H9 (cell line): Measurements from ENCODE around the gene PHF21B. TPM values are rescaled to one million over a fixed set of nuclear protein-coding genes. Genes with fewer than 3 reads are reported as not detected.

Experiments
- DNase-seq: peaks from one replicate; pipeline ENCODE4 v3.0.0-alpha.2; 2017
- H2AFZ ChIP-seq: one replicate; pipeline ENCODE4 v1.6.1; 2013; ENCODE audit warnings: mild to moderate bottlenecking, low read length, control low read depth, moderate library complexity
- H2AK5ac ChIP-seq: 2 replicates; pipeline ENCODE4 v1.6.1; 2013; ENCODE audit warnings: low read length, control low read depth, mixed read lengths; ENCODE audit not compliant: insufficient read length
- H2BK120ac ChIP-seq: one replicate; pipeline ENCODE4 v1.6.1; 2013; ENCODE audit warnings: low read depth, mild to moderate bottlenecking, low read length, control low read depth, inconsistent platforms; ENCODE audit not compliant: poor library complexity, severe bottlenecking
- H2BK12ac ChIP-seq: 2 replicates; pipeline ENCODE4 v1.6.1; 2013; ENCODE audit warnings: low read length, control low read depth, mixed read lengths, low read depth; ENCODE audit not compliant: insufficient read length
- H2BK15ac ChIP-seq: 2 replicates; pipeline ENCODE4 v1.6.1; 2013; ENCODE audit warnings: low read depth, low read length, control low read depth
- H2BK20ac ChIP-seq: one replicate; pipeline ENCODE4 v1.6.1; 2013; ENCODE audit warnings: low read depth, mild to moderate bottlenecking, low read length, control low read depth, inconsistent platforms; ENCODE audit not compliant: poor library complexity, severe bottlenecking
- H2BK5ac ChIP-seq: 2 replicates; pipeline ENCODE4 v1.6.1; 2013; ENCODE audit warnings: low read length, control low read depth, mixed read lengths; ENCODE audit not compliant: insufficient read length
- H3K14ac ChIP-seq: 2 replicates; pipeline ENCODE4 v1.6.1; 2013; ENCODE audit warnings: low read length, control low read depth; ENCODE audit not compliant: insufficient read depth
- H3K18ac ChIP-seq: 2 replicates; pipeline ENCODE4 v1.6.1; 2013; ENCODE audit warnings: low read depth, mild to moderate bottlenecking, mixed read lengths, low read length, control low read depth; ENCODE audit not compliant: insufficient read length
- H3K23ac ChIP-seq: 2 replicates; pipeline ENCODE4 v1.6.1; 2013; ENCODE audit warnings: low read length, control low read depth, mixed read lengths, low read depth; ENCODE audit not compliant: insufficient read length
- H3K23me2 ChIP-seq: 2 replicates; pipeline ENCODE4 v1.6.1; 2013; ENCODE audit warnings: low read depth, mild to moderate bottlenecking, mixed read lengths, low read length, control low read depth; ENCODE audit not compliant: insufficient read length, poor library complexity, severe bottlenecking
- H3K27ac ChIP-seq: 2 replicates; pipeline ENCODE4 v1.5.1; 2013; ENCODE audit warnings: low read length, control low read depth, mixed read lengths, low read depth; ENCODE audit not compliant: insufficient read length
- H3K27me3 ChIP-seq: 2 replicates; pipeline ENCODE4 v1.6.1; 2013; ENCODE audit warnings: low read length, control low read depth, inconsistent platforms; ENCODE audit not compliant: insufficient read depth
- H3K4ac ChIP-seq: 2 replicates; pipeline ENCODE4 v1.6.1; 2013; ENCODE audit warnings: low read depth, mild to moderate bottlenecking, control low read depth, inconsistent platforms, low read length, moderate library complexity
- H3K4me1 ChIP-seq: 2 replicates; pipeline ENCODE4 v1.6.1; 2013; ENCODE audit warnings: low read length, control low read depth, inconsistent platforms; ENCODE audit not compliant: insufficient read depth
- H3K4me2 ChIP-seq: 2 replicates; pipeline ENCODE4 v1.6.1; 2013; ENCODE audit warnings: low read length, control low read depth, mixed read lengths; ENCODE audit not compliant: insufficient read length, insufficient read depth
- H3K56ac ChIP-seq: 2 replicates; pipeline ENCODE4 v1.6.1; 2013; ENCODE audit warnings: low read depth, mild to moderate bottlenecking, mixed read lengths, low read length, control low read depth; ENCODE audit not compliant: insufficient read length
- H3K79me1 ChIP-seq: 2 replicates; pipeline ENCODE4 v1.6.1; 2013; ENCODE audit warnings: low read depth, mild to moderate bottlenecking, moderate library complexity, low read length, control low read depth, inconsistent platforms; ENCODE audit not compliant: insufficient read depth, poor library complexity, severe bottlenecking
- H3K79me2 ChIP-seq: 2 replicates; pipeline ENCODE4 v1.6.1; 2013; ENCODE audit warnings: low read length, control low read depth, inconsistent platforms; ENCODE audit not compliant: insufficient read depth
- H3K9ac ChIP-seq: 2 replicates; pipeline ENCODE4 v1.6.1; 2013; ENCODE audit warnings: low read length, control low read depth, mixed read lengths; ENCODE audit not compliant: insufficient read length; ENCODE audit errors: extremely low read depth
- H3K9me3 ChIP-seq: one replicate; pipeline ENCODE4 v1.6.1; 2013; ENCODE audit warnings: low read depth, low read length, inconsistent platforms; ENCODE audit not compliant: control insufficient read depth
- H3T11ph ChIP-seq: one replicate; pipeline ENCODE4 v1.6.1; 2013; ENCODE audit warnings: mild to moderate bottlenecking, low read length, control low read depth, inconsistent platforms
- H4K20me1 ChIP-seq: one replicate; pipeline ENCODE4 v1.6.1; 2013; ENCODE audit not compliant: control insufficient read depth, insufficient read length, insufficient read depth
- H4K5ac ChIP-seq: 2 replicates; pipeline ENCODE4 v1.6.1; 2013; ENCODE audit warnings: low read depth, mild to moderate bottlenecking, mixed read lengths, low read length, control low read depth; ENCODE audit not compliant: insufficient read length
- H4K8ac ChIP-seq: replicated peaks from 2 replicates; pipeline ENCODE4 v1.6.1; 2013; ENCODE audit warnings: low read length, control low read depth, mixed read lengths, low read depth; ENCODE audit not compliant: insufficient read length
- H4K91ac ChIP-seq: 2 replicates; pipeline ENCODE4 v1.6.1; 2013; ENCODE audit warnings: low read depth, mild to moderate bottlenecking, moderate library complexity, mixed read lengths, low read length, control low read depth; ENCODE audit not compliant: insufficient read length
- H3K27ac Mint-ChIP-seq, 3 experiments: 2 replicates in 2 of 3; 3 replicates in 1 of 3; pipeline ENCODE4 v1.8.0; 2020 to 2021; ENCODE audit warnings: mixed read lengths in 3 of 3, mild to moderate bottlenecking in 1 of 3, moderate library complexity in 1 of 3
- H3K27me3 Mint-ChIP-seq: 2 replicates; pipeline ENCODE4 v1.8.0; 2021; ENCODE audit warnings: low read depth, mild to moderate bottlenecking, moderate library complexity, mixed read lengths
- H3K36me3 Mint-ChIP-seq, 3 experiments: 2 replicates in 2 of 3; 3 replicates in 1 of 3; pipeline ENCODE4 v1.8.0; 2020 to 2021; ENCODE audit warnings: low read depth in 3 of 3, mixed read lengths in 3 of 3; ENCODE audit not compliant: insufficient read depth in 1 of 3
- H3K4me1 Mint-ChIP-seq, 2 experiments: 2 replicates each; pipeline ENCODE4 v1.8.0; 2020; ENCODE audit warnings: mixed read lengths in 2 of 2
- H3K4me3 Mint-ChIP-seq, 2 experiments: 2 replicates in 1 of 2; 3 replicates in 1 of 2; pipeline ENCODE4 v1.8.0; 2020 to 2021; ENCODE audit warnings: mild to moderate bottlenecking in 2 of 2, mixed read lengths in 2 of 2, moderate library complexity in 1 of 2
- H3K9me3 Mint-ChIP-seq, 2 experiments: 2 replicates in 1 of 2; 3 replicates in 1 of 2; pipeline ENCODE4 v1.8.0; 2020; ENCODE audit warnings: mild to moderate bottlenecking in 2 of 2, mixed read lengths in 2 of 2, moderate library complexity in 1 of 2
- WGBS: extraction: QIAGEN DNeasy Blood & Tissue Kit; methylation state at CpG from one replicate; pipeline ENCODE4 v1.1.7; 2013; ENCODE audit warnings: missing lambda C conversion rate, low lambda C conversion rate, mixed read lengths; ENCODE audit not compliant: insufficient read length; ENCODE audit errors: extremely low coverage; 5-methylcytosine and 5-hydroxymethylcytosine counted together
- total RNA-seq: library from RNA; stranded (reverse); gene quantifications from 2 replicates; pipeline ENCODE4 v1.2.1, GENCODE V29; 2021
- TF ChIP-seq, protein P1 (sequence below): fragments of 200-600 bp; sonication (generic); conservative IDR thresholded peaks from 3 replicates; pipeline ENCODE4 v1.8.0; 2021; ENCODE audit warnings: antibody characterized with exemption, mild to moderate bottlenecking

The PHF21B gene
- total RNA-seq, 1 experiment from 2014 or later, result 60.3 TPM

DNA sequence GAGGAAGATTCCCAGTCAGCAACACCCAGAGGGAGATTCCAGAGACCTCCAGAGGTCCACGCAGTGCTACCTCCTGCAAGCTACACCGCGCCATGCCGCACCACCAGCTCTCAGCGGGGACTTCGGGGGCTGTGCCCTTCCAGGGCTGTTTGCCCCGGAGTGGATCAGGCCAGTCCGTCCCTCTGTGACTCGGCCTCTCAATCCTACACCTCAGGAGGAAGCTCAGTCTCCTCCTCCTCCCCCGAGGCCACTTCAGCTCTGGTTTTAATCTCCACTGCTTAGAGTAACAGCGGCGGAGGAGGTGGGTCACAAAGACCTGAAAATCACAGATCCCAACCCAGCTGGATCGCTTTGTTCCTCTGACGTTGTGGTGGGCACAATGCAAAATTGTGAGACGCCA, 68.6 kb downstream of the PHF21B start:
- H3K79me2 ChIP-seq, result no peaks in the 10 kb centered on the region; the same call in 1 of the 2 replicates
- no peak overlapping the region for H3K9ac ChIP-seq
- no peaks in the 10 kb centered on the region for H3K79me1 ChIP-seq
- H3K27me3 ChIP-seq, result no peaks in the 10 kb centered on the region
- no peak overlapping the region for H4K5ac ChIP-seq
- no peak overlapping the region for H2AK5ac ChIP-seq
- H3K4me1 ChIP-seq, result no peaks in the 10 kb centered on the region; the same call in 1 of the 2 replicates
- no peak overlapping the region for H2BK120ac ChIP-seq
- H2BK5ac ChIP-seq, result no peak overlapping the region
- H3K18ac ChIP-seq, result no peak overlapping the region
- H3K23ac ChIP-seq, result no peak overlapping the region
- no peaks in the 10 kb centered on the region for H4K20me1 ChIP-seq
- no peak overlapping the region for H3K4ac ChIP-seq
- no peak overlapping the region for H3K4me2 ChIP-seq
- H2BK12ac ChIP-seq, result no peak overlapping the region
- no peak overlapping the region for H2AFZ ChIP-seq
- H3K27me3 Mint-ChIP-seq, result no peaks in the 10 kb centered on the region; the same call in 1 of the 2 replicates
- peak overlapping the region; percentile 52 to 91 (median 59); a peak in 6 of 7 replicates for H3K27ac Mint-ChIP-seq
- H3K23me2 ChIP-seq, result no peaks in the 10 kb centered on the region
- H3K14ac ChIP-seq, result peak overlapping the region; percentile 43
- H3K4me3 Mint-ChIP-seq, result peak overlapping the region in 1 of 2 experiments; percentile 54; a peak in 1 of 5 replicates
- DNase-seq, result peak; percentile 51
- no peak overlapping the region for H3T11ph ChIP-seq
- no peak overlapping the region for H4K8ac ChIP-seq
- no peaks in the 10 kb centered on the region for H3K9me3 ChIP-seq
- H3K9me3 Mint-ChIP-seq, result no peaks in the 10 kb centered on the region
- WGBS, result no CpG with 5 or more reads among the region's 15 CpGs
- no peak overlapping the region for H2BK15ac ChIP-seq
- no peak overlapping the region for H4K91ac ChIP-seq
- TF ChIP-seq, protein P1, sequence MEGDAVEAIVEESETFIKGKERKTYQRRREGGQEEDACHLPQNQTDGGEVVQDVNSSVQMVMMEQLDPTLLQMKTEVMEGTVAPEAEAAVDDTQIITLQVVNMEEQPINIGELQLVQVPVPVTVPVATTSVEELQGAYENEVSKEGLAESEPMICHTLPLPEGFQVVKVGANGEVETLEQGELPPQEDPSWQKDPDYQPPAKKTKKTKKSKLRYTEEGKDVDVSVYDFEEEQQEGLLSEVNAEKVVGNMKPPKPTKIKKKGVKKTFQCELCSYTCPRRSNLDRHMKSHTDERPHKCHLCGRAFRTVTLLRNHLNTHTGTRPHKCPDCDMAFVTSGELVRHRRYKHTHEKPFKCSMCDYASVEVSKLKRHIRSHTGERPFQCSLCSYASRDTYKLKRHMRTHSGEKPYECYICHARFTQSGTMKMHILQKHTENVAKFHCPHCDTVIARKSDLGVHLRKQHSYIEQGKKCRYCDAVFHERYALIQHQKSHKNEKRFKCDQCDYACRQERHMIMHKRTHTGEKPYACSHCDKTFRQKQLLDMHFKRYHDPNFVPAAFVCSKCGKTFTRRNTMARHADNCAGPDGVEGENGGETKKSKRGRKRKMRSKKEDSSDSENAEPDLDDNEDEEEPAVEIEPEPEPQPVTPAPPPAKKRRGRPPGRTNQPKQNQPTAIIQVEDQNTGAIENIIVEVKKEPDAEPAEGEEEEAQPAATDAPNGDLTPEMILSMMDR, result no peak
- H2BK20ac ChIP-seq, result no peak overlapping the region
- peaks cover 0 to 24% (median 5%) of the 10 kb centered on the region in 3 experiments; a peak in 5 of 7 replicates for H3K36me3 Mint-ChIP-seq
- H3K4me1 Mint-ChIP-seq, result peaks cover 50 to 67% of the 10 kb centered on the region in 2 experiments
- H3K27ac ChIP-seq, result no peak overlapping the region
- no peak overlapping the region for H3K56ac ChIP-seq
